Body of pancreas (tissue), 4 donors: ENCODE measurements around the gene TXNL1.

ENCODE experiments used
- POLR2A ChIP-seq, 3 donors: fragments of 450-650 bp; IDR thresholded peaks; one replicate each; pipeline ENCODE4 v1.6.1; 2016; ENCODE audit warnings: antibody characterized with exemption in 3 of 3, mild to moderate bottlenecking in 2 of 3
- TF ChIP-seq, protein P1 (sequence below), 7 experiments: fragments of 450-650 bp in 4 of 7; fragments of 200-600 bp in 3 of 7; sonication (generic) in 3 of 7; IDR thresholded peaks; one replicate each; pipeline ENCODE4 v1.5.1; 2016 to 2019; ENCODE audit warnings: antibody characterized with exemption in 7 of 7

- TF ChIP-seq, protein P1, sequence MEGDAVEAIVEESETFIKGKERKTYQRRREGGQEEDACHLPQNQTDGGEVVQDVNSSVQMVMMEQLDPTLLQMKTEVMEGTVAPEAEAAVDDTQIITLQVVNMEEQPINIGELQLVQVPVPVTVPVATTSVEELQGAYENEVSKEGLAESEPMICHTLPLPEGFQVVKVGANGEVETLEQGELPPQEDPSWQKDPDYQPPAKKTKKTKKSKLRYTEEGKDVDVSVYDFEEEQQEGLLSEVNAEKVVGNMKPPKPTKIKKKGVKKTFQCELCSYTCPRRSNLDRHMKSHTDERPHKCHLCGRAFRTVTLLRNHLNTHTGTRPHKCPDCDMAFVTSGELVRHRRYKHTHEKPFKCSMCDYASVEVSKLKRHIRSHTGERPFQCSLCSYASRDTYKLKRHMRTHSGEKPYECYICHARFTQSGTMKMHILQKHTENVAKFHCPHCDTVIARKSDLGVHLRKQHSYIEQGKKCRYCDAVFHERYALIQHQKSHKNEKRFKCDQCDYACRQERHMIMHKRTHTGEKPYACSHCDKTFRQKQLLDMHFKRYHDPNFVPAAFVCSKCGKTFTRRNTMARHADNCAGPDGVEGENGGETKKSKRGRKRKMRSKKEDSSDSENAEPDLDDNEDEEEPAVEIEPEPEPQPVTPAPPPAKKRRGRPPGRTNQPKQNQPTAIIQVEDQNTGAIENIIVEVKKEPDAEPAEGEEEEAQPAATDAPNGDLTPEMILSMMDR (IDR thresholded peaks at IDR 0.05): no peak
- TF ChIP-seq POLR2A (IDR thresholded peaks at IDR 0.05): no peak
Observed at GRCh38 chr18:56563568-56563967, 74.8 kb downstream of the TXNL1 start.
